ENCODE data around the gene CEP170.
"Not testable (repeated sequence)": the region's sequence is repeated elsewhere in the genome, so short reads cannot be mapped to it uniquely, and the experiment has no call there.

CEP170 gene

GRCh38 chr1:243236604-243237252, 18.4 kb downstream of the CEP170 start:
- no peak for DNase-seq (ENCODE audit: low read depth in 1 of 2, low spot score in 1 of 2)

GRCh38 chr1:243234978-243235647, 20.0 kb downstream of the CEP170 start:
- DNase-seq (ENCODE audit: low read depth in 1 of 2, low spot score in 1 of 2) = no peak

GRCh38 chr1:243233908-243234307, 21.2 kb downstream of the CEP170 start:
- no peak for DNase-seq (ENCODE audit: low read depth in 1 of 2, low spot score in 1 of 2)

GRCh38 chr1:243230914-243231313, 24.2 kb downstream of the CEP170 start:
- DNase-seq (ENCODE audit: low read depth in 1 of 2, low spot score in 1 of 2) = no peak

GRCh38 chr1:243229526-243229925, 25.6 kb downstream of the CEP170 start:
- no peak for DNase-seq (ENCODE audit: low read depth in 1 of 2, low spot score in 1 of 2)

GRCh38 chr1:243227622-243228021, 27.5 kb downstream of the CEP170 start:
- DNase-seq (ENCODE audit: low read depth in 1 of 2, low spot score in 1 of 2) = no peak

- no peak for DNase-seq (ENCODE audit: low read depth in 1 of 2, low spot score in 1 of 2)
These were observed 37.0 kb downstream of the CEP170 start for GRCh38 chr1:243218059-243218458.

- no peak for DNase-seq (ENCODE audit: low read depth in 1 of 2, low spot score in 1 of 2)
These were observed 37.7 kb downstream of the CEP170 start for GRCh38 chr1:243217349-243217748.

- no peak for DNase-seq (ENCODE audit: low read depth in 1 of 2, low spot score in 1 of 2)
These were observed 38.3 kb downstream of the CEP170 start for GRCh38 chr1:243216741-243217140.

GRCh38 chr1:243215276-243215875, 39.7 kb downstream of the CEP170 start:
- not testable (repeated sequence) for DNase-seq (ENCODE audit: low read depth in 1 of 2, low spot score in 1 of 2)

GRCh38 chr1:243213045-243213787, 41.9 kb downstream of the CEP170 start:
- DNase-seq (ENCODE audit: low read depth in 1 of 2, low spot score in 1 of 2) = no peak

GRCh38 chr1:243211984-243212383, 43.1 kb downstream of the CEP170 start:
- DNase-seq (ENCODE audit: low read depth in 1 of 2, low spot score in 1 of 2) = not testable (repeated sequence)

GRCh38 chr1:243205026-243205501, 50.0 kb downstream of the CEP170 start:
- not testable (repeated sequence) for DNase-seq (ENCODE audit: low read depth in 1 of 2, low spot score in 1 of 2)

GRCh38 chr1:243204336-243204735, 50.7 kb downstream of the CEP170 start:
- DNase-seq (ENCODE audit: low read depth in 1 of 2, low spot score in 1 of 2) = not testable (repeated sequence)

- not testable (repeated sequence) for DNase-seq (ENCODE audit: low read depth in 1 of 2, low spot score in 1 of 2)
These were observed 51.9 kb downstream of the CEP170 start for GRCh38 chr1:243203196-243203595.

GRCh38 chr1:243201316-243201715, 53.8 kb downstream of the CEP170 start:
- DNase-seq (ENCODE audit: low read depth in 1 of 2, low spot score in 1 of 2) = not testable (repeated sequence)

- not testable (repeated sequence) for DNase-seq (ENCODE audit: low read depth in 1 of 2, low spot score in 1 of 2)
These were observed 57.6 kb downstream of the CEP170 start for GRCh38 chr1:243197524-243197923.

- DNase-seq (ENCODE audit: low read depth in 1 of 2, low spot score in 1 of 2) = not testable (repeated sequence)
These were observed 61.8 kb downstream of the CEP170 start for GRCh38 chr1:243193330-243193729.

- not testable (repeated sequence) for DNase-seq (ENCODE audit: low read depth in 1 of 2, low spot score in 1 of 2)
These were observed 68.7 kb downstream of the CEP170 start for GRCh38 chr1:243186201-243186995.

GRCh38 chr1:243184787-243185186, 70.3 kb downstream of the CEP170 start:
- DNase-seq (ENCODE audit: low read depth in 1 of 2, low spot score in 1 of 2) = not testable (repeated sequence)

- not testable (repeated sequence) for DNase-seq (ENCODE audit: low read depth in 1 of 2, low spot score in 1 of 2)
These were observed 71.4 kb downstream of the CEP170 start for GRCh38 chr1:243183661-243184060.
